ENCODE data around the gene COLEC11. TPM values are rescaled to one million over a fixed set of nuclear protein-coding genes. Genes with fewer than 3 reads are reported as not detected.

The COLEC11 gene
- total and polyA plus RNA-seq, 12 donors = 16.8 to 155 (median 69.3) TPM

DNA sequence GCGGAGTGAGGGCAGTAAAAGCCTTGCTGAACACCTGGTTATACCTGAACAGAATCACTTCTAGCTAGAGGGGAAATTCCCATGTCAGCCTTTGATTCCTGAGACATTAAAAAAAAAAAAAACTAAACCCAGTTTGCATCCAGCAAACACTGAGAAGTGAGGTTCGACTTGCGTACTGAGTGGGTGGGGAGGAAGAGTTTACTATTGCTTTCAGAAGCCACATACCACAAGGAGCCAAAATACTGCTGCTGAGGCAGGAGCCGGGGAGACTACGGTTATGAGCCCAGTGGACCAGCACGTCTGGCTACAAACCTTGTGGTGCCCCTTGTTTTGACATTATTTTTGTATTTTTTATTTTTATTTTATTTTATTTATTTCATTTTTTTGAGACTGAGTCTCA lies 2.7 kb downstream of the COLEC11 start:
- no peak overlapping the region for H3K4me3 ChIP-seq
- no peaks in the 10 kb centered on the region for H3K36me3 ChIP-seq (replicated peaks in 1 of 2)
- WGBS, 4 donors = 60 to 88% (median 82%) methylated on average over 6 of the region's 6 CpGs
- peaks cover 0 to 6% of the 10 kb centered on the region in 2 donors for H3K4me1 ChIP-seq (replicated peaks in 1 of 2)
- no peak for DNase-seq
- intact Hi-C loops (cut with DNase I) = no loop called here
- no peak overlapping the region for H3K27ac ChIP-seq
- no peaks in the 10 kb centered on the region for H3K27me3 ChIP-seq
- H3K9me3 ChIP-seq (replicated peaks in 1 of 3) = no peaks in the 10 kb centered on the region
- TF ChIP-seq POLR2A (IDR thresholded peaks at IDR 0.05) = no peak
- TF ChIP-seq, protein P1, sequence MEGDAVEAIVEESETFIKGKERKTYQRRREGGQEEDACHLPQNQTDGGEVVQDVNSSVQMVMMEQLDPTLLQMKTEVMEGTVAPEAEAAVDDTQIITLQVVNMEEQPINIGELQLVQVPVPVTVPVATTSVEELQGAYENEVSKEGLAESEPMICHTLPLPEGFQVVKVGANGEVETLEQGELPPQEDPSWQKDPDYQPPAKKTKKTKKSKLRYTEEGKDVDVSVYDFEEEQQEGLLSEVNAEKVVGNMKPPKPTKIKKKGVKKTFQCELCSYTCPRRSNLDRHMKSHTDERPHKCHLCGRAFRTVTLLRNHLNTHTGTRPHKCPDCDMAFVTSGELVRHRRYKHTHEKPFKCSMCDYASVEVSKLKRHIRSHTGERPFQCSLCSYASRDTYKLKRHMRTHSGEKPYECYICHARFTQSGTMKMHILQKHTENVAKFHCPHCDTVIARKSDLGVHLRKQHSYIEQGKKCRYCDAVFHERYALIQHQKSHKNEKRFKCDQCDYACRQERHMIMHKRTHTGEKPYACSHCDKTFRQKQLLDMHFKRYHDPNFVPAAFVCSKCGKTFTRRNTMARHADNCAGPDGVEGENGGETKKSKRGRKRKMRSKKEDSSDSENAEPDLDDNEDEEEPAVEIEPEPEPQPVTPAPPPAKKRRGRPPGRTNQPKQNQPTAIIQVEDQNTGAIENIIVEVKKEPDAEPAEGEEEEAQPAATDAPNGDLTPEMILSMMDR (IDR thresholded peaks at IDR 0.05) = no peak

DNA sequence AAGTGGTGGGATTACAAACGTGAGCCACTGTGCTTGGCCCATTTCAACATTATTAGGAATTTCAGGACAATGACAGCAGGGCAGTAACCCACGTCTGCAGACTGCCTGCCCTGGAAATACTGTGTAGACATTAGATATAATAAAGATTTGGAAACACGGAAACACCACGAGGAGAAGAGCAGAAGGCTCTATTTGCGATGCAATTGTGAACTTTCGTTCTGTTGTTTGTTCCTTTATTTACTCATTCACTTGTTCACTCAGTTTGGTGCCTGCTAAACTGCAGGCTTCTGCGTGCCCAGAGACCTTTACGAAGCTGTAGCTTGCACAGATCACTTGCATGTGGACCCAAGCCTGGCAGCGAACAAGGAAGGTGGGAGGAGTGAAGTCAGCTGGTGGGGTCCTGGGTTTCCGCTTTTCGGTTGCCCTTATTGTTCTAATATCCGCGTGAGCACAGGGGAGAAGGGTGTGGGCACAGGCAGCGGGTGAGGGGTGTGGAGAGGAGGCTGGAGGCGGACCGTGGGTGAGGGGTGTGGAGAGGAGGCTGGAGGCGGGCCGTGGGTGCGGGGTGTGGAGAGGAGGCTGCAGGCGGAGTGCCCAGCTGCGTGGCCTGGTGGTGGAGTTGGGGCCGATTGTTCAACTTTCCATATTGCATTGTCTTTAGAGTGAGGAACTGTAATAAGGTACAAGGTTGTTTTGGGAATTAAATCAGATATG lies 3.4 kb downstream of the COLEC11 start:
- intact Hi-C loops (cut with DNase I) = no loop called here
- H3K27ac ChIP-seq = no peak overlapping the region
- TF ChIP-seq POLR2A (IDR thresholded peaks at IDR 0.05) = no peak
- TF ChIP-seq, protein P1 (IDR thresholded peaks at IDR 0.05) = no peak
- H3K36me3 ChIP-seq (replicated peaks in 1 of 2) = no peaks in the 10 kb centered on the region
- H3K4me1 ChIP-seq (replicated peaks in 1 of 2) = peaks cover 0 to 6% of the 10 kb centered on the region in 2 donors
- DNase-seq = peak in 1 of 7 donors; percentile 13
- no peak overlapping the region for H3K4me3 ChIP-seq
- 79 to 86% (median 85%) methylated on average over 22 of the region's 22 CpGs for WGBS, 4 donors
- H3K9me3 ChIP-seq (replicated peaks in 1 of 3) = no peaks in the 10 kb centered on the region
- H3K27me3 ChIP-seq = no peaks in the 10 kb centered on the region

DNA sequence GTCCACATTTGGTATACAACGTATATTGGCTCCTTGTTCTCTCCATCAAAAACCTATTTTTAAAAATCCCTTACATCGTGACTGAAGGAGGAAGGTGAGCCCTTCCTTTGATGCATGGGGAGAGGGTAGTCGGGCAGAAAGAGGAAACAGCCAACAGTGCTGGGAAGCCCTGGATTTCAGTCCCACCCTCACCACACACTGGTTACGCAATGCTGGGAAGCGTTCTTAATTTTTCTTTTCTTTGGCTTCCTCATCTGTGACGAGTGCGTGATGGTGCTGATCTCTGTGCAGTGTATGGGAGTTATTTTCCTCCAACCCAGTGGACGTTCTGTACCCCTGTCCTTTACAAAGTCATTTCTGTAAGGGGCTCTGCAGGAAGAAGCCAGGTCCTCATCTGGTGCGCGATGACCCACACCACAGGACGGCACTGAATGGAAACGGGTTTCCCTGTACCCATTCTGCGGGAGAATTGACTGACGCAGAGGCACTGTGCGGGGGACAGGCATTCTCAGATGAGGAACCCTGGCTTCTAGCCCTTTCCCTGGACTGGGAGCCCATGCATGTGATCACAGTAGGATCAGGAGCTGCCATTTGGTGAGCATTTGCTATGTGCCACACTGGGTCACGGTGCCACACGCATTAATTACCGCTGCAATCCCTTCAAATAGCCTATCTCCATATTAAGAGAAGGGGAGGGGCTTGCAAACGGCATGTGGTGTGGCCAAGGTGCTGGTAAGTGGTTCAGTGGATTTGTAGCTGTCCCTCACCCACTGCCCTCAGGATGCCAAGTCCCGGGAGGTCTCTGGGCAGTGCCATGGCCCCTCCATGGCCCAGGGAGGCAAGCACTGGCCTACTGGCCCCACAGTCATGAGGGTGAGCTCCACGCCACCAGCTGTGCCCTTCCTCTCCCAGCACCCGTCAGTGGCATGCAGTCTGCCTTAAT lies 4.3 kb downstream of the COLEC11 start:
- intact Hi-C loops (cut with DNase I) = no loop called here
- H3K27me3 ChIP-seq = no peaks in the 10 kb centered on the region
- peak overlapping the region in 1 of 5 donors; percentile 45 for H3K27ac ChIP-seq
- TF ChIP-seq, protein P1 (IDR thresholded peaks at IDR 0.05) = no peak
- no peak for TF ChIP-seq POLR2A (IDR thresholded peaks at IDR 0.05)
- peak in 2 of 7 donors; percentile 20 to 48 for DNase-seq
- no peaks in the 10 kb centered on the region for H3K9me3 ChIP-seq (replicated peaks in 1 of 3)
- no peaks in the 10 kb centered on the region for H3K36me3 ChIP-seq (replicated peaks in 1 of 2)
- peaks cover 0 to 6% of the 10 kb centered on the region in 2 donors for H3K4me1 ChIP-seq (replicated peaks in 1 of 2)
- H3K4me3 ChIP-seq = no peak overlapping the region
- 68 to 86% (median 84%) methylated on average over 14 to 22 of the region's 22 CpGs for WGBS, 4 donors

DNA sequence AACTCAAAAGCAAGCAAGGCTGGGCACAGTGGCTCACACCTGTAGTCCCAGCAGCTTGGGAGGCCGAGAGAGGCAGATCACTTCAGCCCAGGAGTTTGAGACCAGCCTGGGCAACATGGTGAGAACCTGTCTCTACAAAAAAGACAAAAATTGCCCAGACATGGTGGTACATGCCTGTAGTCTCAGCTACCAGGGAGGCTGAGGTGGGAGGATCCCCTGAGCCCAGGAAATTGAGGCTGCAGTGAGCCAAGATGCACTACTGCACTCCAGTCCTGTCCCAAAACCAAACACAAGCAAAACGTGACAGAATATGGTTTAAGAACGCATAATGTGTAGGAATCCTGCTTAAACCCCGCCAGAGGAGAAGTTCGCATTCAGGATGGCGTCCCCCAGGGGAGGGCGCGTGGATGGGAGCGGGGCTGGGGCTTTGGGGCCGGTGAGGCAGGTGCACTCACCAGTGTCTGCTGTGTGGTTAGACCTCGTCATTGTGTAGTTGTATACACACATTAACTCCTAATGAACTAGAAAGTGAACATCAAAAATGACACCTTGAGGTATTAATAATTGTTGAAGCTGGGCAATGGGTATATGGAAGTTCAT lies 5.4 kb downstream of the COLEC11 start:
- TF ChIP-seq POLR2A (IDR thresholded peaks at IDR 0.05) = no peak
- TF ChIP-seq, protein P1 (IDR thresholded peaks at IDR 0.05) = no peak
- Histone ChIP-seq H3K9me3 (replicated peaks in 1 of 3) (no peaks in the 10 kb centered on the region), H3K27me3 (no peaks in the 10 kb centered on the region), H3K4me1 (replicated peaks in 1 of 2) (peaks cover 0 to 7% of the 10 kb centered on the region in 2 donors), H3K27ac (no peak overlapping the region), H3K36me3 (replicated peaks in 1 of 2) (no peaks in the 10 kb centered on the region), H3K4me3 (no peak overlapping the region)
- intact Hi-C loops (cut with DNase I) = no loop called here
- no peak for DNase-seq
- 84 to 89% (median 85%) methylated on average over 11 of the region's 11 CpGs for WGBS, 4 donors

All from adrenal gland (tissue), 12 donors.